Measurements from ENCODE around the gene NRXN3. TPM values are rescaled to one million over a fixed set of nuclear protein-coding genes. Genes with fewer than 3 reads are reported as not detected.
A peak's percentile ranks its signal among the peaks of the same experiment; 100 is the strongest.

NRXN3 gene
- total RNA-seq, 1 donor from 2014 or later, result 18.0 TPM

DNA sequence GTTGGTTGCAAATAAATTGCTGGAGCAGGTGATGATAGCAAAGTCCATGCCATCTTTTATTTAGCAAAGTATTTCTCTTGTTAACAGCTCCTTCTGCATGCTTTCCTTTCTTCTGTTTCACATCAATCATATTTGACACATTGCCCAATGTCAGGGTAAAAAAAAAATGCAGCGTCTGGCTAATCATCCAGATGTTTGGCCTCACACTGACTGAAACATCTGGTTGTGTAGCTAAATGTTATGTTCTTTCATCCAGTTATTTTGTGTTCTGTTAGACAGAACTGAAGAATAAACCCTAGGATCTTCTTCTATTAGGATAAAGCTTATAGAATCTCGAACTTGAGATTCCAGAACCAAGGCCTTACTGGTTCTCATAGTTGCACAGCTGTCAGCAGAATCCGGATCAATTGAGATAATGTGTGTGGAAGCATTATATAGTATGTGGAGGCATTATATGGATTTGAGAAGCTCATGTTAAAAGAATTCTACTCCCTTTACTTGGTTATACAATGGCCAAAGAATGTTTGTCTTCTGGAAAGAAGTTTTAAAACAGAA is 1182.0 kb downstream of the NRXN3 start:
- Mint-ChIP-seq H3K9me3 (ENCODE audit: unreplicated experiment) (no peaks in the 10 kb centered on the region), H3K4me1 (ENCODE audit: low read depth, unreplicated experiment) (peaks cover 7% of the 10 kb centered on the region), H3K36me3 (ENCODE audit: low read depth, unreplicated experiment) (no peaks in the 10 kb centered on the region), H3K27ac (ENCODE audit: unreplicated experiment) (no peak overlapping the region), H3K27me3 (ENCODE audit: low read depth, unreplicated experiment) (no peaks in the 10 kb centered on the region), H3K4me3 (ENCODE audit: unreplicated experiment) (no peak overlapping the region)
- Histone ChIP-seq H3K9me3 (ENCODE audit: insufficient read depth, low read depth, low read length) (no peaks in the 10 kb centered on the region), H3K79me2 (ENCODE audit: insufficient read depth, low read length) (no peaks in the 10 kb centered on the region), H2AFZ (ENCODE audit: low read depth, low read length) (no peak overlapping the region), H3K4me1 (ENCODE audit: insufficient read depth, low read length) (no peaks in the 10 kb centered on the region), H3K4me3 (ENCODE audit: insufficient read depth, low read depth, low read length) (no peak overlapping the region), H3K9ac (ENCODE audit: low read length) (no peak overlapping the region), H3K27ac (ENCODE audit: low read depth, low read length) (no peak overlapping the region), H3K4me2 (ENCODE audit: low read length) (no peak overlapping the region), H3K27me3 (ENCODE audit: insufficient read depth, low read length) (no peaks in the 10 kb centered on the region), H4K20me1 (ENCODE audit: insufficient read depth, low read length) (no peaks in the 10 kb centered on the region), H3K36me3 (ENCODE audit: insufficient read depth, low read length) (no peaks in the 10 kb centered on the region)
- DNase-seq (ENCODE audit: low read depth) (no peak), FAIRE-seq (no peak)
- TF ChIP-seq, protein P1, sequence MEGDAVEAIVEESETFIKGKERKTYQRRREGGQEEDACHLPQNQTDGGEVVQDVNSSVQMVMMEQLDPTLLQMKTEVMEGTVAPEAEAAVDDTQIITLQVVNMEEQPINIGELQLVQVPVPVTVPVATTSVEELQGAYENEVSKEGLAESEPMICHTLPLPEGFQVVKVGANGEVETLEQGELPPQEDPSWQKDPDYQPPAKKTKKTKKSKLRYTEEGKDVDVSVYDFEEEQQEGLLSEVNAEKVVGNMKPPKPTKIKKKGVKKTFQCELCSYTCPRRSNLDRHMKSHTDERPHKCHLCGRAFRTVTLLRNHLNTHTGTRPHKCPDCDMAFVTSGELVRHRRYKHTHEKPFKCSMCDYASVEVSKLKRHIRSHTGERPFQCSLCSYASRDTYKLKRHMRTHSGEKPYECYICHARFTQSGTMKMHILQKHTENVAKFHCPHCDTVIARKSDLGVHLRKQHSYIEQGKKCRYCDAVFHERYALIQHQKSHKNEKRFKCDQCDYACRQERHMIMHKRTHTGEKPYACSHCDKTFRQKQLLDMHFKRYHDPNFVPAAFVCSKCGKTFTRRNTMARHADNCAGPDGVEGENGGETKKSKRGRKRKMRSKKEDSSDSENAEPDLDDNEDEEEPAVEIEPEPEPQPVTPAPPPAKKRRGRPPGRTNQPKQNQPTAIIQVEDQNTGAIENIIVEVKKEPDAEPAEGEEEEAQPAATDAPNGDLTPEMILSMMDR (IDR thresholded peaks at IDR 0.05; ENCODE audit: insufficient read depth, low read depth, low read length), result no peak
- TF ChIP-seq EZH2 (IDR thresholded peaks at IDR 0.05; ENCODE audit: insufficient read depth, low read length), result no peak

GRCh38 chr14:79354336-79354735 is 1184.2 kb downstream of the NRXN3 start:
- Mint-ChIP-seq H3K27me3 (ENCODE audit: low read depth, unreplicated experiment) (no peaks in the 10 kb centered on the region), H3K27ac (ENCODE audit: unreplicated experiment) (no peak overlapping the region), H3K4me1 (ENCODE audit: low read depth, unreplicated experiment) (peaks cover 11% of the 10 kb centered on the region), H3K9me3 (ENCODE audit: unreplicated experiment) (no peaks in the 10 kb centered on the region), H3K4me3 (ENCODE audit: unreplicated experiment) (no peak overlapping the region), H3K36me3 (ENCODE audit: low read depth, unreplicated experiment) (no peaks in the 10 kb centered on the region)
- Histone ChIP-seq H3K27me3 (ENCODE audit: insufficient read depth, low read length) (no peaks in the 10 kb centered on the region), H3K4me2 (ENCODE audit: low read length) (no peak overlapping the region), H4K20me1 (ENCODE audit: insufficient read depth, low read length) (no peaks in the 10 kb centered on the region), H3K9me3 (ENCODE audit: insufficient read depth, low read depth, low read length) (no peaks in the 10 kb centered on the region), H3K36me3 (ENCODE audit: insufficient read depth, low read length) (no peaks in the 10 kb centered on the region), H3K4me3 (ENCODE audit: insufficient read depth, low read depth, low read length) (no peak overlapping the region), H3K79me2 (ENCODE audit: insufficient read depth, low read length) (no peaks in the 10 kb centered on the region), H3K9ac (ENCODE audit: low read length) (no peak overlapping the region), H2AFZ (ENCODE audit: low read depth, low read length) (no peak overlapping the region), H3K27ac (ENCODE audit: low read depth, low read length) (no peak overlapping the region), H3K4me1 (ENCODE audit: insufficient read depth, low read length) (no peaks in the 10 kb centered on the region)
- TF ChIP-seq, protein P1 (IDR thresholded peaks at IDR 0.05; ENCODE audit: insufficient read depth, low read depth, low read length), result no peak
- TF ChIP-seq EZH2 (IDR thresholded peaks at IDR 0.05; ENCODE audit: insufficient read depth, low read length), result no peak
- FAIRE-seq (no peak), DNase-seq (ENCODE audit: low read depth) (no peak)

DNA sequence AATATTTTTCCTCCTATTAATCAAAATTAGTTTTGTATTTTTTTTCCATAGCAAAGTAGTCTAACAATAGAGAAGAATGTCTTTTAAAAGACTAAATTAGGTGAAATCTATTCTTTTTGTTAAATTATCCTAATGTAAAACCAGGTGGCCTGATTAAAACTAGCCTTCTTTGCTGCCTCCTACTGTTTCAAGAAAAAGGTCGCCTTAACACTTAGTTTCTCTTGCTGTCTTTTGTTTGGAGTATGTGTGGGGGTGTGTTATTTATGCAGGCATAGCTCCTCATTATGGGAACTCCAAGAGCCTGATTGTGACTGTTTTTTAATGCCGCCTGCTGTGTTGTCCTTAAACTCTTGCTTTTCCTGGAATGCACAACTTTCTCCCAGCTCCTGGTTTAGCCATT is 1185.9 kb downstream of the NRXN3 start:
- H3K9me3 Mint-ChIP-seq (ENCODE audit: unreplicated experiment), result no peaks in the 10 kb centered on the region
- H3K27me3 Mint-ChIP-seq (ENCODE audit: low read depth, unreplicated experiment), result no peaks in the 10 kb centered on the region
- Histone ChIP-seq H3K27ac (ENCODE audit: low read depth, low read length) (no peak overlapping the region), H3K4me2 (ENCODE audit: low read length) (no peak overlapping the region), H3K4me1 (ENCODE audit: insufficient read depth, low read length) (no peaks in the 10 kb centered on the region), H3K9me3 (ENCODE audit: insufficient read depth, low read depth, low read length) (no peaks in the 10 kb centered on the region), H3K9ac (ENCODE audit: low read length) (no peak overlapping the region), H2AFZ (ENCODE audit: low read depth, low read length) (no peak overlapping the region), H3K4me3 (ENCODE audit: insufficient read depth, low read depth, low read length) (no peak overlapping the region), H3K36me3 (ENCODE audit: insufficient read depth, low read length) (no peaks in the 10 kb centered on the region), H4K20me1 (ENCODE audit: insufficient read depth, low read length) (no peaks in the 10 kb centered on the region), H3K27me3 (ENCODE audit: insufficient read depth, low read length) (no peaks in the 10 kb centered on the region), H3K79me2 (ENCODE audit: insufficient read depth, low read length) (no peaks in the 10 kb centered on the region)
- DNase-seq (ENCODE audit: low read depth) (peak; percentile 16), FAIRE-seq (no peak)
- H3K4me3 Mint-ChIP-seq (ENCODE audit: unreplicated experiment), result no peak overlapping the region
- H3K36me3 Mint-ChIP-seq (ENCODE audit: low read depth, unreplicated experiment), result no peaks in the 10 kb centered on the region
- no peak for TF ChIP-seq EZH2 (IDR thresholded peaks at IDR 0.05; ENCODE audit: insufficient read depth, low read length)
- TF ChIP-seq, protein P1 (IDR thresholded peaks at IDR 0.05; ENCODE audit: insufficient read depth, low read depth, low read length), result peak; percentile 10
- H3K27ac Mint-ChIP-seq (ENCODE audit: unreplicated experiment), result no peak overlapping the region
- H3K4me1 Mint-ChIP-seq (ENCODE audit: low read depth, unreplicated experiment), result peaks cover 11% of the 10 kb centered on the region

All from astrocyte (in vitro differentiated cells and primary cell).